LNCaP clone FGC (cell line): ENCODE measurements around the gene MAML1.
"Not testable (repeated sequence)": the region's sequence is repeated elsewhere in the genome, so short reads cannot be mapped to it uniquely, and the experiment has no call there.

ENCODE experiments used
- DNase-seq: peaks from one replicate; pipeline ENCODE4 v3.0.0-alpha.2; 2011; ENCODE audit warnings: low read depth
- H3K4me3 ChIP-seq: 2 replicates; pipeline ENCODE4 v1.5.1; 2011; ENCODE audit warnings: mild to moderate bottlenecking, low read depth, low read length, control low read depth
- TF ChIP-seq, protein P1 (sequence below): IDR thresholded peaks from 2 replicates; pipeline ENCODE4 v1.5.1; 2012; ENCODE audit warnings: mild to moderate bottlenecking; ENCODE audit not compliant: control insufficient read depth, insufficient read depth; ENCODE audit errors: extremely low read depth

MAML1 gene

DNA sequence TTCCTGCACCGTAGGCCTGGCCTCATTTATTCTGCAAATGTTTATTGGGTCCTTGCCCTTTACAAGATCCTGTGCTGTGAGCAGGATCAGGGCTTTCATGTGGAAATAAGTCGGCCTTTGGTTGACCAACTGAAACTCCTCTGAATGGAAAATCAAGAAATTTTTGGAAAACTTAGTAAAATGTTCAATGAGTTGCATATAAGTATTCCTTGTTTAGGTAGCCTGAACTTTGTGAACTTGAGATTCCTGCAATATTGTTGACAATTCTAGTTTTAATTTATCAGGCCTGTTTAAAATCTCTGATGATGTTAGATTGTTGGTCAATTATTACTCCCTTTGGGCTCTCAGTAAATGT, 1.1 kb downstream of the MAML1 start:
- DNase-seq, result no peak
- peak overlapping the region; percentile 81 for H3K4me3 ChIP-seq
- TF ChIP-seq, protein P1, sequence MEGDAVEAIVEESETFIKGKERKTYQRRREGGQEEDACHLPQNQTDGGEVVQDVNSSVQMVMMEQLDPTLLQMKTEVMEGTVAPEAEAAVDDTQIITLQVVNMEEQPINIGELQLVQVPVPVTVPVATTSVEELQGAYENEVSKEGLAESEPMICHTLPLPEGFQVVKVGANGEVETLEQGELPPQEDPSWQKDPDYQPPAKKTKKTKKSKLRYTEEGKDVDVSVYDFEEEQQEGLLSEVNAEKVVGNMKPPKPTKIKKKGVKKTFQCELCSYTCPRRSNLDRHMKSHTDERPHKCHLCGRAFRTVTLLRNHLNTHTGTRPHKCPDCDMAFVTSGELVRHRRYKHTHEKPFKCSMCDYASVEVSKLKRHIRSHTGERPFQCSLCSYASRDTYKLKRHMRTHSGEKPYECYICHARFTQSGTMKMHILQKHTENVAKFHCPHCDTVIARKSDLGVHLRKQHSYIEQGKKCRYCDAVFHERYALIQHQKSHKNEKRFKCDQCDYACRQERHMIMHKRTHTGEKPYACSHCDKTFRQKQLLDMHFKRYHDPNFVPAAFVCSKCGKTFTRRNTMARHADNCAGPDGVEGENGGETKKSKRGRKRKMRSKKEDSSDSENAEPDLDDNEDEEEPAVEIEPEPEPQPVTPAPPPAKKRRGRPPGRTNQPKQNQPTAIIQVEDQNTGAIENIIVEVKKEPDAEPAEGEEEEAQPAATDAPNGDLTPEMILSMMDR, result no peak

DNA sequence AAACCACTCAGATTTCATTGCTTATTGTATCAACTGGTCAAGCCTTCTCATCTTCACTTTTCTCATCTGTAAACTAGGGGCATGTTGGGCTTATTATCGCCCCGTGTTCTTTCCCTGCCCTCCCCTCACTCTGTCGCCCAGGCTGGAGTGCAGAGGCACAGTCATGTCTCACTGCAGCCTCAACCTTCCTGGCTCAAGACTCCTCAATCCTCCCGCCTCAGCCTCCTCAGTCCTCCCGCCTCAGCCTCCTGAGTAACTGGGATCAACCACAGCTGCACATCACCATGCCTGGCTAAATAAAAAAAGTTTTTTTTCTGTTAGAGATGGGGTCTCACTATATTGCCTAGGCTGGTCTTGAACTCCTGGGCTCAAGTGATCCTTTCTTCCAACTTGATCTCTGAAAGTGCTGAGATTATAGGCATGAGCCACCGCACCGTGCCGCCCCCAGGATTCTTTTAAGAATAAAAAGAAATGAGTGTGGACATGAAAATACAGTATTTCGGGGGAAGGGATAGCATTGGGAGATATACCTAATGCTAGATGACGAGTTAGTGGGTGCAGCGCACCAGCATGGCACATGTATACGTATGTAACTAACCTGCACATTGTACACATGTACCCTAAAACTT, 2.0 kb downstream of the MAML1 start:
- no peak for DNase-seq
- peak overlapping the region; percentile 81 for H3K4me3 ChIP-seq
- TF ChIP-seq, protein P1, result no peak

DNA sequence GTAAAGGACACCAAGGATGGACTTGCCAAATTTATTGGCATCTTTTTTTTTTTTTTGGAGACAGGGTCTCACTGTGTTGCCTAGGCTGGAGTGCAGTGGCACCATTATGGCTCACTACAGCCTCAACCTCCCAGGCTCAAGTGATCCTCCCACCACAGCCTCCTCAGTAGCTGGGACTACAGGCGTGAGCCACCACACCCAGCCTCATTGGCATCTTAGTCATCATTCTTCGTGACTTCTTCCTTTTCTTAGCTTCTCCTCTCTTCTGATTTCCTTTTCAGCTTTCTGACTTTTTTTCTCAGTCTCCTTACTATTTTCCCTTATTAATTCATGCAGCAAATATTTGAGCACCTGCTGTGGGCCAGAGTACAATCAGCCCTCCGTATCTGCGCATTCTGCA, 6.1 kb downstream of the MAML1 start:
- TF ChIP-seq, protein P1, result no peak
- DNase-seq, result no peak

DNA sequence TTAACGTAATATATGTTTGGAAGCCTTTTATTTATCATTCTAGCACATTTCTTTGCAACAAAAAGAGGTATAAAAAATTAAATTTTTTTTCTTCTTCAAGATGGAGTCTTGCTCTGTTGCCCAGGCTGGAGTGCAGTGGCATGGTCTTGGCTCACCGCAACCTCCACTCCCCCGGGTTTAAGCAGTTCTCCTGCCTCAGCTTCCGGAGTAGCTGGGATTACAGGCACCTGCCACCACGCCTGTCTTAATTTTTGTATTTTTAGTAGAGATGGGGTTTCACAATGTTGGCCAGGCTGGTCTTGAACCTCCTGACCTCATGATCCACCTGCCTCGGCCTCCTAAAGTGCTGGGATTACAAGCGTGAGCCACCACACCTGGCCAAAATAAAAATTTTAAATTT, 11.5 kb downstream of the MAML1 start:
- H3K4me3 ChIP-seq, DNase-seq: not testable (repeated sequence)

More for the DNA sequence above, 6.1 kb downstream of the MAML1 start:
- no peak overlapping the region for H3K4me3 ChIP-seq

DNA sequence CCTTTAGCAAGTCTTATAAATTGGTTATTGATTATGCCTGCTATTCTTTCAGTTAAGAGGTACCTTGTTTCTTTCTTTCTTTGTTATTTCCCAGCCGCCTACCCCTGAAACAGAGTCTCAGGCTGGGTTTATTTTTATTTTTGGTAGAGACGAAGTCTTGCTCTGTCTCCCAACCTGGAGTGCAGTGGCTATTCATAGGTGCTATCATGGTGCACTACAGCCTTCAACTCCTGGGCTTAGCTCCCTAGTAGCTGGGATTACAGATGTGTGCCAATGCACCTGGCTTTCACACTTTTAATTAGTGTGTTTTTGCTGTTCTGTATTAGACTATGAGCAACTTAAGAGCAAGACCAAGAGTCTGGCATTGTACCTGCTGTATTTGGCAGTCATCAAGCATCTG, 14.2 kb downstream of the MAML1 start:
- DNase-seq, result no peak
- H3K4me3 ChIP-seq, result no peak overlapping the region
- TF ChIP-seq, protein P1, result no peak

DNA sequence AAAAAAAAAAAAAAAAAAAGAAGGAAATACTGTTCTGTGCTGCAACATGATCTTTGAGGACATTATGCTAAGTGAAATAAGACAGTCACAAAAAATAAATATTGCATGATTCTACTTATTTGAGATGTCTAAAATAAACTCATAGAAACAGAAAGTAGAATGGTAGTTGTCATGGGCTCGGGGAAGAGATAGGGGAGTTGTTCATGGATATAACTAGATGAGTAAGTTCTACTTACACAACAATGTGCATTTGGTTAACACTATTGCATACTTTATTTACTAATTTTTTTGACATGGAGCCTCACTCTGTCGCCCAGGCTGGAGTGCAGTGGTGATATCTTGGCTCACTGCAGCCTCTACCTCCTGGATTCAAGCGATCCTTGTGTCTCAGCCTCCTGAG, 15.2 kb downstream of the MAML1 start:
- DNase-seq, result no peak
- H3K4me3 ChIP-seq, result no peak overlapping the region
- TF ChIP-seq, protein P1, result no peak

DNA sequence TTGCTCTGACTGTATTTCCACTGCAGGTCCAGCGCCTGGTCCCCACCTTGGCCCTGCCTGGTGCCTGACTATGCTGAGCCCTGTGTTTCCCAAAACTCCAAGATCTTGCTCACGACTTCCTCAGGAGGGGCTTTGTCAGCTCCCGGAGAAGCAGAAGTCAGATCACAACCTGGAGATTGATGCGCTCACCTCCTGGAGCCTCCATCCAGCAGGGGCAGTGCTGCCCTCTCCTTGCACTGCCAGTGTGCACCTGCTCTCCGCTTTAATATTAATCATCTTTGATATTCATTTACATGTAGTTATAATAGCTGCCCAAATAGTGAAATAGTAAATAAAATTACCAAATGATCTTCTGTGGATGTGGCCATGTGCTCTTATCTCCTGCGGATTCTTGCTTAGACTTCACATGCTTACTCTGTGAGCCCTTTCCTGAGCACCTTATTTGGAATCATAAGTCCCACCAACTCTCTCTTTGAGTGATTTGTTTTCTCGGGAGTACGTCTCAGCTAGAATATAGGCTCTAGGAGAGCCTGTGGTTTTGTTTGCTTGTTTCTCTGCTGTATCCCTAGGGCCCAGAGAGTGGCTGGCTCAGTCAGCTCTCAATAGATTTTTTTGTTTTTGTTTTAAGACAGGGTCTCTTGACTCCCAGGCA, 17.4 kb downstream of the MAML1 start:
- TF ChIP-seq, protein P1, result no peak
- no peak overlapping the region for H3K4me3 ChIP-seq
- DNase-seq, result no peak
